ENCODE data around the gene POU2AF3.

POU2AF3 gene

GRCh38 chr11:111329306-111330204, 31.2 kb downstream of the POU2AF3 start:
- DNase-seq (ENCODE audit: low read depth) = no peak

GRCh38 chr11:111330234-111330893, 32.0 kb downstream of the POU2AF3 start:
- no peak for DNase-seq (ENCODE audit: low read depth)

GRCh38 chr11:111331711-111332479, 33.5 kb downstream of the POU2AF3 start:
- DNase-seq (ENCODE audit: low read depth) = no peak

DNA sequence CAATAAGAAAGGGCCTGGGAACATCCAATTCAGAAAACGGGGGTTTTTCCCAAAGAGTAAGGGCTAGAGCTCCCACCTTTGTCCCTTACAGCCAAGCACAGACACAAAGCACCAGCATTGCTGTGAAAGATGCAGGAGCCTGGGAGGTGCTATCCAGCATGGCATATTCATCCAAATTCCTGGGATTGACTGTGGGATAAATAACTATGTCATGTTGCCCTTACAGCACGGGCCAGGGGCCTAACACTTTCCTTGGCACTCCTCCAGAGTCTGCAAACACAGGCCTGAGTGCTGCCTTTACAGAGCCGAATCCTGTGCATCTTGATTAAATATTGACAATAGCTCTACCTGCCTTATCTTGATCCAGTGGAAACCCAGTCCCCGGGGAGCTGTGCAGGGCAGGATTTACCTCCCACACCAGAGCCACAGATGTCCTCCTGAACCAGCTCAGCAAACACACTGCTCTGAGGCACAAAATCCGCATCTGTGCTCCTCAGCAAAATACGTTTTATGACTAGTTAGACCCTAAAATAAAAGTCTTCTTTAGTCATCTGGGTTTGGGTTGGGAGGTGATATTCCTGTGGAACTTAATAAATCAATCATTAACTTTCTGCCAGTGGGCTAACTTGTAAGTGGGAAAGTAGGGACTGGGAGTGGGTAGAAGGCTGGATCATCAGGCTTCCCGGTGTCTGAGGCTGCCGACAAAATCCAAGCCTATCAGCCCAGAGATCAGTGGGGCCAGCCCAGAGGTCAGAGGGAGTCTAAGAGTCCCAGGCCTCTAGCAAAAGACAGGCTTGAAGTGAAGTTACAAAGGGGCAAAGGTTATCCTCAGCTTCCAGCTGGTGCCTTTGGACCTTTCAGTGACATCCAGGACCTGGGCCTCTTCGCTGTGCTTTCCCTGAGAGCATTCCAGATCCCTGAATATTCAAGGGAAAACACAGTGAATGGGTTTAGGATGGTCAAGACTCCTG, 36.5 kb downstream of the POU2AF3 start:
- no peak for DNase-seq (ENCODE audit: low read depth)

GRCh38 chr11:111335549-111335948, 37.2 kb downstream of the POU2AF3 start:
- no peak for DNase-seq (ENCODE audit: low read depth)

DNA sequence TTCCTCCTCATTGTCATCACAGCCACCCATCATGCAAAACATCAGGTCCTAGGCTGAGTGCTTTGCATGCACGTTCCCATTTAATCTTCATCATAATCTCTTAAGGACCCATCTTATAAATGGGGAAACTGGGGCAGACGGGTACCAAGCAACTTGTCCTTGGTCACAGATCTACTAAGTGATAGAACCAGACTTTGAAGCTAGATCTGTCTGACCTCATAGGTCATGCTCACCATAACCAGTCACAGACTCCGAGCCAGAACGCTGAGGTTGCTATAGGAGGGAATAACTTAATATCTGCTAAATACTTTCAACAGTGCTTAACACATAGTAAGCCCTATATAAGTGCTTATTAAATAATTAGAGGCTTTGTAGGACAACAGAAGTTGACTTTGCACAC, 37.7 kb downstream of the POU2AF3 start:
- DNase-seq (ENCODE audit: low read depth) = no peak

GRCh38 chr11:111336582-111337256, 38.4 kb downstream of the POU2AF3 start:
- no peak for DNase-seq (ENCODE audit: low read depth)

DNA sequence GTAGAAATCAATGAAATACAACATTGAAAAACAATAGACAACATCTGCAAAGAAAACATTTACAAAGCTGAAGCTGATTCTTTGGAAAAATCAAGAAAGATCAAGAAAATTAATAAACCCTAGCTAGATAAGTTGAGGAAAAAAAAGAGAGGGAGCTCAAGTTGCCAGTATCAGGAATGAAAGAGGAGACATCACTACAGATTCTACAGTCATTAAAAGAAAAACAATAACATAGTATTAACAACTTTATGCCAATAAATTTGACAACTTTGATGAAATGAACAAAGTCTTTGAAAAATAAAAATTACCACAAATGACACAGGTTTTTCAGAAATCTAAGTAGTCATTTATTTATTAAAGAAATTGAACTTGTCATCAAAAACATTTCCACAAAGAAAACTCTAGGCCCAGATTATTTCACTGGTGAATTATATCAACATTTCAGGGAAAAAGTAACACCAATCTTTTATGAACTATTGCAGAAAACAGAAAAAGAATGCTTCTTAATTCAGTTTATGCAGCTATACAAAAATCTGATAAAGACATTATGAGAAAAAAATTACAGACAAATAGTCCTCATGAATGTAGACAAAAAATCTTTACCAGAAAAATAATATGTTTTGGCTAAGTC, 41.5 kb downstream of the POU2AF3 start:
- no peak for DNase-seq (ENCODE audit: low read depth)

- DNase-seq (ENCODE audit: low read depth) = no peak
Measured at GRCh38 chr11:111342329-111342728, 44.0 kb downstream of the POU2AF3 start.

DNA sequence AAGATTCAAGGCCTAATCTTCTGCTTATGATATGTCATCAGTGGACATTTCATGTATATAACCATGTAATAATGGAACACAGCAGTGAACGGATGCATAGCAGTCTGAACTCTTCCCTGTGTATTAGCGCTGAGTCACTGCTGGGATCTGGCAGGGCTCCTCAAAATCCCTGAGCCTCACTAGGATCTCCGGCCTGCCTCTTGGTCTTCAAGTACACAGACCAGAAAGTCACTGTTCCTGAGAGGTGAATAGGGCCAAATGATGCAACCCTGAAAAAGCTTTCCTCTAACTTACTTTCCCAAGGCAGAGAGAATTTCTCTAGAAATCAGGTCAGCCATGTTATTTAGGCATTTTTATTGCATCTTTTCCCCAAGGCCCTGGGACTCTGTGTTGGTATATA, 45.7 kb downstream of the POU2AF3 start:
- no peak for DNase-seq (ENCODE audit: low read depth)

GRCh38 chr11:111347002-111347722, 48.8 kb downstream of the POU2AF3 start:
- DNase-seq (ENCODE audit: low read depth) = no peak

- DNase-seq (ENCODE audit: low read depth) = no peak
Measured at GRCh38 chr11:111347723-111348115, 49.4 kb downstream of the POU2AF3 start.

- no peak for DNase-seq (ENCODE audit: low read depth)
Measured at GRCh38 chr11:111348147-111348546, 49.8 kb downstream of the POU2AF3 start.

- DNase-seq (ENCODE audit: low read depth) = no peak
Measured at GRCh38 chr11:111349191-111349695, 50.9 kb downstream of the POU2AF3 start.

DNA sequence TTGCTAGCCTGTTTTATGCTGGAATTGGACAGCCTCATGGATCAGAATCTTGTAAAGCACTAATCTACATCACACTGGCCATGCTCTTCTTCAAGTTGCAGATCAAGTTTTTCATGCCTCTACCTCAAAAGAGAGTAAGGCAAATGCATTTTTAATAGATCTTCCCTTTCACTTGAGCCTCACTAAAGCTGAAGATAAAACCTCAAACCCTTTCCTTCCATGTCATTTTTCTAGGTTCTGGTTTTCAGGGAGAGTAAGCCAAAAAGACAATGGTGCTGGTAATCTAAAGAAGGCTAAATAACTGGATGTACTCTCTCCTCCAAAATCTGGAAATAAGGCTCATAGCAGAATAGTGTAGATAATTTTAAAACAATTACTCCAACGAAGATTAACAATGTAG, 52.5 kb downstream of the POU2AF3 start:
- DNase-seq (ENCODE audit: low read depth) = no peak

- no peak for DNase-seq (ENCODE audit: low read depth)
Measured at GRCh38 chr11:111351374-111352055, 53.2 kb downstream of the POU2AF3 start.

GRCh38 chr11:111352231-111352746, 53.9 kb downstream of the POU2AF3 start:
- no peak for DNase-seq (ENCODE audit: low read depth)

DNA sequence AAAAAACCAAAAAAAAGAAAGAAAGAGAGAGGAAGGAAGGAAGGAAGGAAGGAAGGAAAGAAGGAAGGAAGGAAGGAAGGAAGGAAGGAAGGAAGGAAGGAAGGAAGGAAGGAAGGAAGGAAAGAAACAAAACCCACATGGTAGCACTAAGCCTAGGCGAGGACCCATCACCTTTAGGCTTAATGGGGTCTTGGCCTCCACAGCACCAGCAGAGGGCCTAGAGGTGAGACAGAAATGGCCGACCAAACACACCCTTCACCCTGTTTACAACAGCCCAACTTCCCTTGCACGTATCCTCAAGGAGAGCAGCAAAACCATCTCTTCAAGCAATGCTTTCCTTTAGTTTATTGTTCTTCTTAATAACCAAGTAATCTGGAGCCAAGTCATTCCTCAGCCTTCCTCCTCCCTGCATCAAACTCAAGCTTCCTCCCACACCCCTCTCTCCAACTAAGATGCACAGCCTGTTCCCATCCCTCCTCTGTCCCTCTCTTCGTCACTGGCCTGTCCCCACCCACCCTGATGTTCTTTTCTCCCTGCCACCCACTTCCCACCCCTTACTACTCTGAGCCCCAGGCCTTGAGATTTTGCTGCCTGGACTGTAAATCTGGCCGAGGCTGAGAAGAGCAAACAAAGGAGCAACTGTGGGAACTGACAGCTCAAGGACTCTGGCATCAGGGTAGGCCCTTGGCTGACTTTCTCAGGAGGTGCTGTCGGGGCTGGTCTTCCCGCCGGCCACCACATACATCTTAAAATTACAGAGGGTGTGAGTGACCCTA, 54.8 kb downstream of the POU2AF3 start:
- DNase-seq (ENCODE audit: low read depth) = no peak

All from HS-27A (cell line).